Fibroblast of lung (primary cell): ENCODE results near the gene FLRT3. TPM values are rescaled to one million over a fixed set of nuclear protein-coding genes. Genes with fewer than 3 reads are reported as not detected.

Experiments used
- DNase-seq, 2 donors: peaks; one replicate each; pipeline versions ENCODE4 v3.0.0 to v3.0.0-alpha.2; 2010; ENCODE audit warnings: low read depth in 2 of 2
- H2AFZ ChIP-seq: 2 replicates; pipeline ENCODE4 v1.5.1; 2012; ENCODE audit warnings: low read length, control low read depth, inconsistent platforms
- H3K27ac ChIP-seq: 2 replicates; pipeline ENCODE4 v1.5.1; 2011; ENCODE audit warnings: low read length, control low read depth; ENCODE audit not compliant: insufficient read depth
- H3K27me3 ChIP-seq: 2 replicates; pipeline ENCODE4 v1.5.1; 2011; ENCODE audit warnings: mild to moderate bottlenecking, low read length; ENCODE audit not compliant: control insufficient read depth, insufficient read depth
- H3K36me3 ChIP-seq: 2 replicates; pipeline ENCODE4 v1.5.1; 2011; ENCODE audit warnings: low read length; ENCODE audit not compliant: control insufficient read depth, insufficient read depth
- H3K4me1 ChIP-seq: 2 replicates; pipeline ENCODE4 v1.5.1; 2011; ENCODE audit warnings: low read length; ENCODE audit not compliant: control insufficient read depth, insufficient read depth; ENCODE audit errors: extremely low read depth
- H3K4me2 ChIP-seq: 2 replicates; pipeline ENCODE4 v1.5.1; 2011; ENCODE audit warnings: low read length, control low read depth; ENCODE audit not compliant: insufficient read depth; ENCODE audit errors: extremely low read depth
- H3K4me3 ChIP-seq, 4 experiments: fragments of 200-600 bp in 1 of 4; sonication (generic) in 1 of 4; replicated peaks in 1 of 4; 2 replicates each; pipeline ENCODE4 v1.5.1; 2011 to 2016; ENCODE audit warnings: low read length in 4 of 4, low read depth in 3 of 4, mild to moderate bottlenecking in 3 of 4, control low read depth in 2 of 4, inconsistent platforms in 1 of 4, mixed read lengths in 1 of 4; ENCODE audit not compliant: insufficient read depth in 1 of 4; ENCODE audit errors: control extremely low read depth in 1 of 4
- H3K79me2 ChIP-seq: 2 replicates; pipeline ENCODE4 v1.5.1; 2012; ENCODE audit warnings: mild to moderate bottlenecking, low read length, inconsistent platforms; ENCODE audit not compliant: control insufficient read depth, insufficient read depth
- H3K9ac ChIP-seq: 2 replicates; pipeline ENCODE4 v1.5.1; 2011; ENCODE audit warnings: mild to moderate bottlenecking, low read length, control low read depth; ENCODE audit not compliant: insufficient read depth
- H3K9me3 ChIP-seq: 2 replicates; pipeline ENCODE4 v1.5.1; 2012; ENCODE audit warnings: low read depth, low read length; ENCODE audit not compliant: control insufficient read depth, insufficient read depth
- H4K20me1 ChIP-seq: 2 replicates; pipeline ENCODE4 v1.5.1; 2011; ENCODE audit warnings: low read length; ENCODE audit not compliant: control insufficient read depth, insufficient read depth; ENCODE audit errors: extremely low read depth
- CTCF ChIP-seq, 2 donors: IDR thresholded peaks in 1 of 2; conservative IDR thresholded peaks in 1 of 2; 1 replicate in 1 of 2; 2 replicates in 1 of 2; pipeline ENCODE4 v1.5.1; 2011 to 2012; ENCODE audit warnings: low read length in 2 of 2, control low read depth in 1 of 2, inconsistent platforms in 1 of 2, low read depth in 1 of 2, mild to moderate bottlenecking in 1 of 2
- EZH2 ChIP-seq: IDR thresholded peaks from 2 replicates; pipeline ENCODE4 v1.5.1; 2012; ENCODE audit warnings: low read length, control low read depth, mild to moderate bottlenecking; ENCODE audit errors: missing control alignments
- polyA plus RNA-seq, 2 donors: library from polyadenylated mRNA; depleted of rRNA in 1 of 2; stranded (reverse) in 1 of 2; unstranded in 1 of 2; fragments of >200 nt; gene quantifications; 2 replicates each; pipeline ENCODE4 v1.2.1, GENCODE V29; 2011 to 2012; ENCODE audit warnings: missing spikeins in 1 of 2
- total RNA-seq: library from RNA; depleted of rRNA; stranded (reverse); fragments of >200 nt; gene quantifications from 2 replicates; pipeline ENCODE4 v1.2.1, GENCODE V29; 2014

FLRT3 gene
- total and polyA plus RNA-seq, 2 donors (not counting 1 experiment from before 2014, with no cell fraction given) = 2.9 to 7.6 TPM

- H3K9me3 ChIP-seq = no peaks in the 10 kb centered on the region
- no peaks in the 10 kb centered on the region for H3K36me3 ChIP-seq
- H3K9ac ChIP-seq = no peak overlapping the region
- H3K4me1 ChIP-seq = no peaks in the 10 kb centered on the region
- no peak overlapping the region for H3K27ac ChIP-seq
- no peak overlapping the region for H2AFZ ChIP-seq
- H3K4me2 ChIP-seq = no peak overlapping the region
- H3K27me3 ChIP-seq = no peaks in the 10 kb centered on the region
- no peaks in the 10 kb centered on the region for H3K79me2 ChIP-seq
- DNase-seq = no peak
- H3K4me3 ChIP-seq = no peak overlapping the region
- TF ChIP-seq CTCF (conservative IDR thresholded peaks at IDR 0.05 in 1 of 2, IDR thresholded peaks at IDR 0.05 in 1 of 2; ENCODE audit: low read depth in 1 of 2, low read length in 2 of 2) (no peak), EZH2 (no peak)
- no peaks in the 10 kb centered on the region for H4K20me1 ChIP-seq
Observed at GRCh38 chr20:14282140-14282539, 55.3 kb downstream of the FLRT3 start.
